Measurements from ENCODE around the gene DCAF4.

The DCAF4 gene

GRCh38 chr14:72887514-72887913 lies 38.8 kb upstream of the DCAF4 start:
- peaks cover 17% of the 10 kb centered on the region for H3K27me3 ChIP-seq (ENCODE audit: insufficient read depth, low read length)
- no peak overlapping the region for H3K23ac ChIP-seq (ENCODE audit: low read length)
- H3K79me1 ChIP-seq (ENCODE audit: low read length), result no peaks in the 10 kb centered on the region
- no peaks in the 10 kb centered on the region for H3K36me3 ChIP-seq (ENCODE audit: control insufficient read depth in 1 of 2, insufficient read depth in 2 of 2, low read length in 2 of 2)
- H2BK12ac ChIP-seq (ENCODE audit: low read length), result no peak overlapping the region
- H4K8ac ChIP-seq (ENCODE audit: low read depth, low read length), result no peak overlapping the region
- no peaks in the 10 kb centered on the region for H3K79me2 ChIP-seq (ENCODE audit: control insufficient read depth, insufficient read depth, low read length, poor library complexity)
- WGBS (ENCODE audit: extremely low coverage, insufficient coverage, insufficient read length), result no CpG with 5 or more reads among the region's 3 CpGs
- H3K4me3 ChIP-seq (ENCODE audit: low read depth, low read length), result no peak overlapping the region
- H4K12ac ChIP-seq (ENCODE audit: low read depth, low read length), result no peak overlapping the region
- DNase-seq, result no peak
- no peak overlapping the region for H2BK120ac ChIP-seq (ENCODE audit: insufficient read depth, low read length, poor library complexity)
- H3K27ac ChIP-seq (ENCODE audit: low read depth, low read length), result no peak overlapping the region
- H2AK5ac ChIP-seq (ENCODE audit: low read length), result no peak overlapping the region
- H3K9ac ChIP-seq (ENCODE audit: low read length), result no peak overlapping the region
- no peak overlapping the region for H4K91ac ChIP-seq (ENCODE audit: low read depth, low read length)
- H3K4me1 ChIP-seq (ENCODE audit: control insufficient read depth in 1 of 2, insufficient read depth in 2 of 2, low read length in 2 of 2), result peaks cover 4 to 6% of the 10 kb centered on the region in 2 experiments
- no peak overlapping the region for H2BK5ac ChIP-seq (ENCODE audit: low read depth, low read length, poor library complexity)
- no peak overlapping the region for H3K4ac ChIP-seq (ENCODE audit: low read depth, low read length)
- H3K18ac ChIP-seq (ENCODE audit: low read length), result no peak overlapping the region
- peaks cover 1% of the 10 kb centered on the region for H3K9me3 ChIP-seq (ENCODE audit: insufficient read depth, low read depth, low read length)
- H3K14ac ChIP-seq (ENCODE audit: low read length), result no peak overlapping the region
- H3K4me2 ChIP-seq (ENCODE audit: low read length), result no peak overlapping the region
- H2AFZ ChIP-seq (ENCODE audit: insufficient read depth, low read length, poor library complexity), result no peak overlapping the region

DNA sequence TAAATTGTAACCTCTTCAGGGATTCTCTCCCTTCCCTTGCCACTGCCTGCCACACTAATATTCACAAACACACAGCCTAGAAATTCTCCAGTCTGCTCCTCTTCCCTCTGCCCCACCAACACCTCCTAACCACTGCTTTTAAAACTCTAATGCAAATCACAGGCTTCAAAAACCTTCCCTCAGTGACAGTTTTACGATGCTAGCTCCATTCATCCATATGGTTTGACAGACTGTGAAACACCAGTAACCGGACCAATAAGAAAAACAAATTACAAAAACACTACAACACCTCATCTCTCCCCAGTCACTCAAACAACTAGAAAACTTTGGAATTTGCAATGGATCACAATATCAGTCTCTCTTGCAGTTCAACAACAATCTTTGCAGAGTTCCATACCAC lies 38.1 kb upstream of the DCAF4 start:
- no peak overlapping the region for H2AFZ ChIP-seq (ENCODE audit: insufficient read depth, low read length, poor library complexity)
- no peak overlapping the region for H4K8ac ChIP-seq (ENCODE audit: low read depth, low read length)
- H3K27me3 ChIP-seq (ENCODE audit: insufficient read depth, low read length), result peaks cover 23% of the 10 kb centered on the region
- no peak overlapping the region for H3K18ac ChIP-seq (ENCODE audit: low read length)
- no peak overlapping the region for H4K91ac ChIP-seq (ENCODE audit: low read depth, low read length)
- peaks cover 9 to 12% of the 10 kb centered on the region in 2 experiments for H3K4me1 ChIP-seq (ENCODE audit: control insufficient read depth in 1 of 2, insufficient read depth in 2 of 2, low read length in 2 of 2)
- H3K79me1 ChIP-seq (ENCODE audit: low read length), result no peaks in the 10 kb centered on the region
- H3K27ac ChIP-seq (ENCODE audit: low read depth, low read length), result no peak overlapping the region
- no peak overlapping the region for H3K9ac ChIP-seq (ENCODE audit: low read length)
- no peaks in the 10 kb centered on the region for H3K79me2 ChIP-seq (ENCODE audit: control insufficient read depth, insufficient read depth, low read length, poor library complexity)
- H3K9me3 ChIP-seq (ENCODE audit: insufficient read depth, low read depth, low read length), result peaks cover 3% of the 10 kb centered on the region
- WGBS (ENCODE audit: extremely low coverage, insufficient coverage, insufficient read length), result no CpG with 5 or more reads among the region's 2 CpGs
- no peak overlapping the region for H3K4me3 ChIP-seq (ENCODE audit: low read depth, low read length)
- H2BK5ac ChIP-seq (ENCODE audit: low read depth, low read length, poor library complexity), result no peak overlapping the region
- no peak for DNase-seq
- H2BK120ac ChIP-seq (ENCODE audit: insufficient read depth, low read length, poor library complexity), result no peak overlapping the region
- H3K4me2 ChIP-seq (ENCODE audit: low read length), result no peak overlapping the region
- no peak overlapping the region for H4K12ac ChIP-seq (ENCODE audit: low read depth, low read length)
- H3K4ac ChIP-seq (ENCODE audit: low read depth, low read length), result no peak overlapping the region
- no peak overlapping the region for H3K23ac ChIP-seq (ENCODE audit: low read length)
- H2BK12ac ChIP-seq (ENCODE audit: low read length), result no peak overlapping the region
- H3K36me3 ChIP-seq (ENCODE audit: control insufficient read depth in 1 of 2, insufficient read depth in 2 of 2, low read length in 2 of 2), result no peaks in the 10 kb centered on the region
- H2AK5ac ChIP-seq (ENCODE audit: low read length), result no peak overlapping the region
- H3K14ac ChIP-seq (ENCODE audit: low read length), result no peak overlapping the region

DNA sequence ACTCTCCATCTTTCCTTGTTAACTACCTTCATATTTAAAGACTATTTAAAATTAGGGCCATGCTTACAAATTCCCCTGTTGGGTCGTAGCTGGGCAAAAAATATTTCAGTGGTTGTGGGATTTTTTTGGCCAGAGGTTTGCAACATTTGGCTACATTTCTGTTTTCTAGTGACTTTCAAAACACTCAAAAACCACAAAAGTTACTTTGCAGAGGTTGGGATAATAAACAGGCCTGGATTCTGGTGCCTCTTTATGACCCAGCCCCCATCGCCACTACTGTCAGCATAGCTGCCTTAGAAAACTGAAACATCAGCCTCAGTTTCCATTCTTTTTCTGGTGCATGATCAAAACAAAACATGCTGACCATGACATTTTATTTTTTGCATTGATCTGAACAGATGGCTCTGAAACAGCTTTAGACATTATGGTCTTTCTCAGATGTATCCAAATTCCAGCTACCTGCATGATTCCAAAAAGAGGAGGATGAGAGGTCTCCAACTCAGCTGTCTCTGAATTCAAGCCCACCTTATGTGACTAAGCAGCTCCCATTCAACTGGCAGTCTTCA lies 37.5 kb upstream of the DCAF4 start:
- Histone ChIP-seq H3K14ac (ENCODE audit: low read length) (no peak overlapping the region), H3K18ac (ENCODE audit: low read length) (no peak overlapping the region), H3K9ac (ENCODE audit: low read length) (no peak overlapping the region), H3K9me3 (ENCODE audit: insufficient read depth, low read depth, low read length) (peaks cover 3% of the 10 kb centered on the region), H3K79me1 (ENCODE audit: low read length) (no peaks in the 10 kb centered on the region), H3K4me3 (ENCODE audit: low read depth, low read length) (no peak overlapping the region), H3K23ac (ENCODE audit: low read length) (no peak overlapping the region), H3K79me2 (ENCODE audit: control insufficient read depth, insufficient read depth, low read length, poor library complexity) (no peaks in the 10 kb centered on the region), H2BK12ac (ENCODE audit: low read length) (no peak overlapping the region), H3K27ac (ENCODE audit: low read depth, low read length) (no peak overlapping the region), H4K91ac (ENCODE audit: low read depth, low read length) (no peak overlapping the region), H4K8ac (ENCODE audit: low read depth, low read length) (no peak overlapping the region), H2AK5ac (ENCODE audit: low read length) (no peak overlapping the region), H2AFZ (ENCODE audit: insufficient read depth, low read length, poor library complexity) (no peak overlapping the region), H3K4me1 (ENCODE audit: control insufficient read depth in 1 of 2, insufficient read depth in 2 of 2, low read length in 2 of 2) (peaks cover 9 to 13% of the 10 kb centered on the region in 2 experiments), H2BK5ac (ENCODE audit: low read depth, low read length, poor library complexity) (no peak overlapping the region), H4K12ac (ENCODE audit: low read depth, low read length) (no peak overlapping the region), H2BK120ac (ENCODE audit: insufficient read depth, low read length, poor library complexity) (no peak overlapping the region), H3K4me2 (ENCODE audit: low read length) (no peak overlapping the region), H3K36me3 (ENCODE audit: control insufficient read depth in 1 of 2, insufficient read depth in 2 of 2, low read length in 2 of 2) (no peaks in the 10 kb centered on the region), H3K4ac (ENCODE audit: low read depth, low read length) (no peak overlapping the region), H3K27me3 (ENCODE audit: insufficient read depth, low read length) (peaks cover 26% of the 10 kb centered on the region)
- no CpG with 5 or more reads among the region's 2 CpGs for WGBS (ENCODE audit: extremely low coverage, insufficient coverage, insufficient read length)
- no peak for DNase-seq

- H3K9ac ChIP-seq (ENCODE audit: low read length), result no peak overlapping the region
- no peak overlapping the region for H3K14ac ChIP-seq (ENCODE audit: low read length)
- H3K79me2 ChIP-seq (ENCODE audit: control insufficient read depth, insufficient read depth, low read length, poor library complexity), result no peaks in the 10 kb centered on the region
- peaks cover 3% of the 10 kb centered on the region for H3K9me3 ChIP-seq (ENCODE audit: insufficient read depth, low read depth, low read length)
- H2BK120ac ChIP-seq (ENCODE audit: insufficient read depth, low read length, poor library complexity), result no peak overlapping the region
- H3K36me3 ChIP-seq (ENCODE audit: control insufficient read depth in 1 of 2, insufficient read depth in 2 of 2, low read length in 2 of 2), result no peaks in the 10 kb centered on the region
- H3K4ac ChIP-seq (ENCODE audit: low read depth, low read length), result no peak overlapping the region
- no peak overlapping the region for H2AK5ac ChIP-seq (ENCODE audit: low read length)
- H4K8ac ChIP-seq (ENCODE audit: low read depth, low read length), result no peak overlapping the region
- no peaks in the 10 kb centered on the region for H3K79me1 ChIP-seq (ENCODE audit: low read length)
- H3K18ac ChIP-seq (ENCODE audit: low read length), result no peak overlapping the region
- H3K4me1 ChIP-seq (ENCODE audit: control insufficient read depth in 1 of 2, insufficient read depth in 2 of 2, low read length in 2 of 2), result peaks cover 9 to 13% of the 10 kb centered on the region in 2 experiments
- peaks cover 26% of the 10 kb centered on the region for H3K27me3 ChIP-seq (ENCODE audit: insufficient read depth, low read length)
- H2AFZ ChIP-seq (ENCODE audit: insufficient read depth, low read length, poor library complexity), result no peak overlapping the region
- DNase-seq, result no peak
- H3K23ac ChIP-seq (ENCODE audit: low read length), result no peak overlapping the region
- WGBS (ENCODE audit: extremely low coverage, insufficient coverage, insufficient read length), result no CpG with 5 or more reads among the region's 5 CpGs
- H4K91ac ChIP-seq (ENCODE audit: low read depth, low read length), result no peak overlapping the region
- H2BK5ac ChIP-seq (ENCODE audit: low read depth, low read length, poor library complexity), result no peak overlapping the region
- H3K4me2 ChIP-seq (ENCODE audit: low read length), result no peak overlapping the region
- no peak overlapping the region for H3K4me3 ChIP-seq (ENCODE audit: low read depth, low read length)
- H2BK12ac ChIP-seq (ENCODE audit: low read length), result no peak overlapping the region
- no peak overlapping the region for H4K12ac ChIP-seq (ENCODE audit: low read depth, low read length)
- H3K27ac ChIP-seq (ENCODE audit: low read depth, low read length), result no peak overlapping the region
These were observed 36.9 kb upstream of the DCAF4 start for GRCh38 chr14:72889366-72889765.

Data from trophoblast cell (in vitro differentiated cells and primary cell).